AG10803 (cell line): Measurements from ENCODE around the gene PYCR2.
"Not testable (repeated sequence)": the region's sequence is repeated elsewhere in the genome, so short reads cannot be mapped to it uniquely, and the experiment has no call there.

Experiments
- DNase-seq: peaks from one replicate; pipeline ENCODE4 v3.0.0; 2010; ENCODE audit warnings: low read depth
- H3K4me3 ChIP-seq: 2 replicates; pipeline ENCODE4 v1.5.1; 2011; ENCODE audit warnings: mild to moderate bottlenecking, low read length, control low read depth
- CTCF ChIP-seq: conservative IDR thresholded peaks from 2 replicates; pipeline ENCODE4 v1.5.1; 2011; ENCODE audit warnings: mild to moderate bottlenecking, low read length, control low read depth, inconsistent platforms

Gene PYCR2

GRCh38 chr1:225941942-225942222 is 17.8 kb upstream of the PYCR2 start:
- no peak for TF ChIP-seq CTCF
- H3K4me3 ChIP-seq = no peak overlapping the region
- DNase-seq = no peak

- DNase-seq = no peak
- TF ChIP-seq CTCF = no peak
- no peak within 1 kb of the TSS for H3K4me3 ChIP-seq
These were observed 17.3 kb upstream of the PYCR2 start, which contains the start of gene LEFTY2 for GRCh38 chr1:225941187-225941941. LEFTY2 (minus strand) TSS chr1:225941220; CDS start chr1:225941140, 80 bp downstream.

GRCh38 chr1:225940385-225941151 is 16.5 kb upstream of the PYCR2 start:
- no peak overlapping the region for H3K4me3 ChIP-seq
- no peak for TF ChIP-seq CTCF
- DNase-seq = no peak

GRCh38 chr1:225939939-225940310 is 15.9 kb upstream of the PYCR2 start:
- H3K4me3 ChIP-seq, DNase-seq: not testable (repeated sequence)

GRCh38 chr1:225939097-225939938 is 15.3 kb upstream of the PYCR2 start:
- H3K4me3 ChIP-seq, DNase-seq: not testable (repeated sequence)

- DNase-seq = peak; percentile 27
- no peak for TF ChIP-seq CTCF
- H3K4me3 ChIP-seq = no peak overlapping the region
These were observed 13.3 kb upstream of the PYCR2 start for GRCh38 chr1:225937048-225937968.

- no peak for TF ChIP-seq CTCF
- DNase-seq = no peak
- H3K4me3 ChIP-seq = no peak overlapping the region
These were observed 12.5 kb upstream of the PYCR2 start for GRCh38 chr1:225936523-225936922.

GRCh38 chr1:225936086-225936485 is 12.0 kb upstream of the PYCR2 start:
- not testable (repeated sequence) for H3K4me3 ChIP-seq
- DNase-seq = peak; percentile 77
